Measurements from ENCODE around the gene PAAF1. TPM values are rescaled to one million over a fixed set of nuclear protein-coding genes. Genes with fewer than 3 reads are reported as not detected.

The PAAF1 gene
- total and polyA plus RNA-seq, 2 experiments from 2014 or later, result 13.6 to 18.1 TPM

GRCh38 chr11:73889536-73889935 lies 12.7 kb downstream of the PAAF1 start:
- no peaks in the 10 kb centered on the region for H3K27me3 ChIP-seq (ENCODE audit: insufficient read depth)
- H3K4me2 ChIP-seq, result no peak overlapping the region
- H2AFZ ChIP-seq, result no peak overlapping the region
- Mint-ChIP-seq H3K36me3 (ENCODE audit: low read depth) (peaks cover 9% of the 10 kb centered on the region), H3K9me3 (no peaks in the 10 kb centered on the region), H3K4me1 (no peaks in the 10 kb centered on the region), H3K27me3 (ENCODE audit: insufficient read depth, low read depth, poor library complexity) (peaks cover 2% of the 10 kb centered on the region), H3K4me3 (no peak overlapping the region), H3K27ac (no peak overlapping the region)
- ATAC-seq (no peak), DNase-seq (ENCODE audit: low spot score) (no peak)
- H3F3A ChIP-seq (replicated peaks; ENCODE audit: low read depth), result no peaks in the 10 kb centered on the region
- H3K79me2 ChIP-seq (replicated peaks; ENCODE audit: insufficient read depth), result no peaks in the 10 kb centered on the region
- H3K4me3 ChIP-seq, result no peak overlapping the region
- H3K36me3 ChIP-seq (ENCODE audit: insufficient read depth), result peaks cover 6% of the 10 kb centered on the region; the same call in 1 of the 2 replicates
- H3K4me1 ChIP-seq (ENCODE audit: insufficient read depth), result no peaks in the 10 kb centered on the region
- no peak for TF ChIP-seq REST (IDR thresholded peaks at IDR 0.05; ENCODE audit: unreplicated experiment)
- TF ChIP-seq ZNF462 (CRISPR knock-in tag; IDR thresholded peaks at IDR 0.05), result no peak
- no peak for TF ChIP-seq JUNB (IDR thresholded peaks at IDR 0.05; ENCODE audit: unreplicated experiment)
- TF ChIP-seq CREB1 (CRISPR knock-in tag; IDR thresholded peaks at IDR 0.05; ENCODE audit: low read depth), result no peak
- no peak for TF ChIP-seq POLR2AphosphoS5 (IDR thresholded peaks at IDR 0.05; ENCODE audit: low read depth)
- TF ChIP-seq ZNF331 (CRISPR knock-in tag; IDR thresholded peaks at IDR 0.05; ENCODE audit: low read depth), result no peak
- TF ChIP-seq ETS1 (IDR thresholded peaks at IDR 0.05), result no peak
- TF ChIP-seq EZH2 (IDR thresholded peaks at IDR 0.05; ENCODE audit: low read depth, unreplicated experiment), result no peak
- TF ChIP-seq STAT1 (IDR thresholded peaks at IDR 0.05; ENCODE audit: unreplicated experiment), result no peak
- no peak for TF ChIP-seq CTCF (conservative IDR thresholded peaks at IDR 0.05; ENCODE audit: low read depth in 2 of 2)
- no peak for TF ChIP-seq ZNF114 (CRISPR knock-in tag; IDR thresholded peaks at IDR 0.05)
- no peak for TF ChIP-seq EZH2phosphoT487 (IDR thresholded peaks at IDR 0.05; ENCODE audit: unreplicated experiment)
- no peak for TF ChIP-seq NANOG (IDR thresholded peaks at IDR 0.05; ENCODE audit: borderline replicate concordance)
- H3K9me2 ChIP-seq (ENCODE audit: insufficient read depth), result no peaks in the 10 kb centered on the region
- H3K27ac ChIP-seq (ENCODE audit: low read depth), result no peak overlapping the region
- no peaks in the 10 kb centered on the region; the same call in 1 of the 2 replicates for H4K20me1 ChIP-seq (replicated peaks; ENCODE audit: insufficient read depth)
